CD4-positive, alpha-beta T cell treated with Interleukin-4 for 1 hour (primary cell): ENCODE data around the gene PRPH2.
"Not testable (repeated sequence)": the region's sequence is repeated elsewhere in the genome, so short reads cannot be mapped to it uniquely, and the experiment has no call there.

ENCODE experiments used
- DNase-seq, 2 donors: peaks; one replicate each; pipeline ENCODE4 v3.0.0-alpha.2; 2020 to 2022

The PRPH2 gene

GRCh38 chr6:42697268-42697655 is 25.1 kb downstream of the PRPH2 start:
- no peak for DNase-seq

DNA sequence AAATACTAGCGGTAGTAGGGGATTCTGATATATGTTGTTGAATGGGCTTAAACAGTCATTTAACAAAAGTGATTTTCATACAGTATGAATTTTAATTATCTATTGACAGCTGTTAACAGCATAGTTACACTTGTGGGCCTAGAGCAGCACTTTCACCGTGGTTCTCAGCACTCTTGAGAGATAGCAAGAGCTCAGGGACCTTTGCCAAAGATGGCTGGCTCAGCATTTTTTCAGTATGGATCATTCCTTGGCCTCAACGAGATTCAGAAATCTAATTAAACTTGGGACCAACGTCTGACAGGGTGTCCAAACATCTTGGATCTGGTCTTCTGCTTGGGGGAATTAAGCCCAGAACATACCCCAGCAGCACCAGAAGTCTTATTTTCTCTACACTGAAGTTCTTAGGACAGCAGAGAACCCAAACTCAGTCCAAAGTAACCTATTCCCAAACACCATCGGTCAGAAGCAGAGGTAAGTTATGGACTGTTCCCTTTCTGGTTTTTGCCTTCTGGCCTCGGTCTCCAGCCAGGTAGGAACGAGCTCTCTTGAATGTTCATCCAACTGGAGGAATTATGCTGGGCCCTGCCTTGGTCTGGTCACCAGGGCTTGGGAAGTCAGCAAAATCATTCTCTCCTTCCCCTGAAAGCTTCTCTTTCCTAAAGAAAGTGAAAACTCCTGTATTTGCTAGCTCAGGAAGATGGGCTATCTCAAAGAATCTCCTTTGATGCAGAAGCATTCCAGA is 25.7 kb downstream of the PRPH2 start:
- DNase-seq = no peak

DNA sequence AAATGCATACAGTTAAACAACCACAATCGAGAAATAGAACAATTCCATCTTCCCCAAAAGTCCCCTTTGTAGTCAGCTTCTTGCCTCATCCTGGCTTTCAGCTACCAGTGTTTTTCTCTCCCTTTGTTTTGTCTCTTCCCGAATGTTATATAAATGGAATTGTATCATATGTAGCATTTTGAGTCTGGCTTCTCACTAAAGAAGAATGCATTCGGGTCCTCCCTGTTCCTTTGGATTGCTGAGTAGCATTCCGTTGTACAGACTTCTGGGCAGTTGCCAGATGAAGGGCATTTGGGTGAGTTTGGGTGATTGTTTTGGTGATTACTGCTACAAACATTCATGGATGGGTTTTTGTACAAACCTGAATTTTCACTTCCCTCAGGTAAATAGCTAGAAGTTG is 27.8 kb downstream of the PRPH2 start:
- DNase-seq = no peak

- DNase-seq = peak in 1 of 2 donors; percentile 23
Observed at GRCh38 chr6:42693725-42694323, 28.6 kb downstream of the PRPH2 start.

GRCh38 chr6:42692137-42692911 is 30.1 kb downstream of the PRPH2 start:
- no peak for DNase-seq

GRCh38 chr6:42690872-42691271 is 31.5 kb downstream of the PRPH2 start:
- DNase-seq = no peak

DNA sequence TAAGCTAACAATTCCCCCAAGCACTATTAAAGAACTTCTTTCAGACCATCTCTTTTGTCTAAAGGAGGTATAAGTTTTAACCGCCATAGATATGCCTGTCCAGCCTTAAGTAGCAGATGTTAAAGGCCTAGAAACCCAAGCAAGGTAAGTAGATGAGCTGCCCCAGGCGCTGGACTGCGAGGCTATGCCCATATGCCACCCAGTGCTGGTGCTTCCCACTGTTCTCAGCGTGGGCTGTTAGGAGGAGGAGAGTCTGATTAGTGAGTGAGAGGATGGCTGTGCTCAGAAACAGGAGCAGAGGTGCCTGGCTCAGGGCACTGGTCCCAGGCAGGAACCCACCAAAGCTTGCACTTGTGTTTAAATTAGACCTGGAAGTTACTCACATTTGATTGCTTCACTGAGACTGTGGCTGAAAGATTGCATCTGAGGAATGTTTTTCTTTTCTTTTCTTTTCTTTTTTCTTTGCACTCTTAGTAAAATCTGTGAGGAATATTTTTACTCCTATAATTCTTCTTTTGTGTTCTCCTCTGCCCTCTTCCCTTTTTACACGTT is 32.2 kb downstream of the PRPH2 start:
- no peak for DNase-seq

DNA sequence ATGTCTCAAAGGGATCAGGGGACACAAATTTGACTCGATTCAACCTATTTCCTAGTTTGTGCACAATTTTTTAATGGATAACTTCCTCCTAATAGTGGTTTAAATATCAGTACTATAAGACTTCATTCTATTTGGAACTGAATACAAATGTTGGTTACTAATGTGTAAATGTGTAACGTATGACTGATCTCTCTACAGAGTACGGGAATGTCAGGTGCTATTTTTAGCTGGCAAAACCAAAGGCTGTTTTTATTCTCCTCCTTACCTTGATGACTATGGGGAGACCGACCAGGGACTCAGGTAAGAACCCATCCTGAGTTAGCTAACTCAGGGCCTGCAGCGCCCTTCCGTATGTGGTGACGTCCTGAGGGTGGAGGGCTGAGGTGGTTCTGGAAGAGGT is 33.0 kb downstream of the PRPH2 start:
- DNase-seq = no peak

DNA sequence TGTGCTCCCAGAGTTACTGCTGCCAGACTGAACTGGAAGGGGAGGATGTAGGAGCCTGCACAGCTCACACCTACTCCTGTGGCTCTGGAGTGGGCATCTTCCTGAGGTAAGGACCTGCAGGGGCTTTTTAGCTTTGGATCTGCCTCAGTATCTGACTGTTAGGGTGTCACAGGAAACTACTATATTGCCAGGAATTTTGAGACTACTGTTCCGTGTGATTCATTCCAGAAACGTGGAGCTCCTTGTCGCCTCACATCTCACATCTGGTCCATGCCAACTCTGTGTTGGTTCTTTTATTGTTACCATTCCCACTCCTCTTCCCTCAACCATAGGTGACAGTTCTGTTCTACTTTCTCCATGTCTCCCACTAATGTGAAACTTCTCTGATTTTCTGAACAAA is 34.1 kb downstream of the PRPH2 start:
- no peak for DNase-seq

DNA sequence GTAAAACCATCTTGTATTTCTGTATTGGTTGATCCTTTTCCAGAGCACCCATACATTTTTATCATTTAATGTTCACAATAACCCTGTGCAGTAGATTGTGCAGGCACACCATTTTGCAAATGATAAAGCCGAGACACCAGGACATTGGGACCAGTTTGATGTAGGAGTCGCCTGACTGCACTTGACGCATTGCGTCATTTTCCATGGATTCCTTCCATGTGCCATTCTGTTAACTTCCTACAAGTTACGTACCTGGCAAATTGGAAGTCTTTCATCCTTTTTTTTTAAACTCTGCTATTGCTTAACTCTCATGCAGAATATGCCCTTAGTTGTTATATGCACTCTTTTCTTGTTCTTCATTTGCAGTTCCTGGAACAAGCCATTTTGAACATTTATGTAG is 43.0 kb downstream of the PRPH2 start:
- no peak for DNase-seq

DNA sequence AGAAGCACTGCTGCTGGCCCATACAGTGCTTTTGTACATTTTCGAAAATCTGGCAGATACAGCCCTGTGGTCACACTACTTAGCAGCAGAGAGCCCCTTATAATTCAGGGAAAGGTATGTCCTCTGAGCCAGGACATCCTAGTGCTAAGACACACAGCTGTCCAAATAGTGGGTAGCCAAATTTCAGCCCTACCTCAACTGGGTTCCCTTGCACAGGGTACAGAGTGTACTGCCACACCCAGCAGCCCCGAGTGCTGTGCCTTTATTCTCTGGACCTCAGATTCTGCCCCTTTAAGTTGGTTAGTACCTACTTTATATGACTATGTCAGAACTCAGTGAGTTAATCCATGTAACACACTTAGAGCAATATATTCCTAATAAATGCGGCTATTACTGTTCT is 47.6 kb downstream of the PRPH2 start:
- no peak for DNase-seq

DNA sequence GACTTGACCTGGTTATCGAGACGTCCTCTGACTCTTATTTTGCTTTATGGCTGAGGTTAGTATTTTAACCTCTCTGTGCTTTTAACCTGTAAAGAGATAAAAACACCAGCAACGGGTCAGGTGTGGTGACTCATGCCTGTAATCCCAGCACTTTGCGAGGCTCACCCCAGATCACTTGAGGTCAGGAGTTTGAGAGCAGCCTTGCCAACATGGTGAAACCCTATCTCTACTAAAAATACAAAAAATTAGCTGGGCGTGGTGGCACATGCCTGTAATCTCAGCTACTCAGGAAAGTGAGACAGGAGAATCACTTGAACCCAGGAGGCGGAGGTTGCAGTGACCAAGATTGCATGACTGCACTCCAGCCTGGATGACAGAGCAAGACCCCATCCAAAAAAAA is 48.0 kb downstream of the PRPH2 start:
- not testable (repeated sequence) for DNase-seq

DNA sequence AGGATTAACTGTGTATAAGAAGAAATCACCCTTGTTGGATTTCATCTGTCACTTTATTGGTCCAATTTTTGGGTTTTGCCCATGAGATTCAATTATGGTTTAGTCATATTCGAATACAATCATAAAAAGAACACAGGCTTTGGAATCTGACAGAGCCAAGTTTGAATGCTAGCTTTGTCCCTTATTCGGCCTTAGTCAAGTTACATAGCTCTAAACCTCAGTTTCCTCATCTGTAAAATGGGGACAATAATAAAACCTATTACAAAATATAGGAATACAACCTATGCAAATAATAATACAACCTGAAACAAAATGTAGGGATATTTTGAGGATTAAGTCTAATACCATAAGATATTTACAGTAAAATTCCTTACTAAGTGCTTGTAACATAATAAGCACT is 57.7 kb downstream of the PRPH2 start:
- no peak for DNase-seq

DNA sequence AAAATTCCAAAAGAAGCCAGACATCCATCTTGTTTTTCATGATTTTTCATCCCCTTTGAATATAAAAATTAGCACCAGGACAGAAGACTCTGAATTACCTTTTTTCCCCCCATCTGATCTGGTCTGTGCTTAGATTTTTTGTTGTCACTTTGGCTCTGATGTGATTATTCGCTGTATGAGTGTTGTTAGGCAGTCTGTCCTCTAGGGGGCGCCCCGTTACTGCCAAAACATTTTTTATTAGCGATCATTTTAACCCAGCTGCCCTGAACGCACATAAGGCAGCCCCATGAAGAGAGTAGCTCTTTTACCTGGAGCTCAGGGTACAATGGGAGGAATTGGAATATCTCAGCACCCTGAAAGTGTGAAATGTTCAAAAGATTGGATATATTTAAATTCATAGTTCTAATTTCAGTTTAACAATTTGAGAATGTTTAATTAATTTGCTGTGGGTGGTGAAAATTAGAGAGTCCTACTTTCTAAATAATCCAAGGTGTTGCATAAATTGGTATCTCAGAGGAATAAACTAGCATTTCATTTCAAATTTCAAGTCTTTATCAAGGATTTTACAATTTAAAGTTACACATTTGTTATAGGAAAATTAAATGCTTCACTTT is 60.8 kb downstream of the PRPH2 start:
- peak; percentile 86 to 89 for DNase-seq

GRCh38 chr6:42659806-42660205 is 62.6 kb downstream of the PRPH2 start:
- no peak for DNase-seq

DNA sequence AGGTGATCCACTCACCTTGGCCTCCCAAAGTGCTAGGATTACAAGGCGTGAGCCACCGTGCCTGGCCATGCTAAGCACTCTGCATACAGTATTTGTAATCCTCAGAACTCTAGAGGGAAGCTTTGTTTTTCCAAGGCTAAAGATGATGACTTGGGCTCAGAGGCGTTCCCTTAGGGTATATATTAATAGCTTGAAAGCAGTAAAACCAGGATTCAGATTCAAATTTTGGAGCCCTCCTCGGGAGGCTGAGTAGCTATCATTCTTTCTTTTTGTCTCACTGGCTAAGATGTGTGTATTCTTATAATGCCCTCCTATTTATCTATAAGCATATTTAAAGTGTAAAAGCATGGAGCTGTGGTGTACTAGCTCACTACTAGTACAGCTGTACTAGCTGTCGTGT is 68.5 kb downstream of the PRPH2 start:
- no peak for DNase-seq

DNA sequence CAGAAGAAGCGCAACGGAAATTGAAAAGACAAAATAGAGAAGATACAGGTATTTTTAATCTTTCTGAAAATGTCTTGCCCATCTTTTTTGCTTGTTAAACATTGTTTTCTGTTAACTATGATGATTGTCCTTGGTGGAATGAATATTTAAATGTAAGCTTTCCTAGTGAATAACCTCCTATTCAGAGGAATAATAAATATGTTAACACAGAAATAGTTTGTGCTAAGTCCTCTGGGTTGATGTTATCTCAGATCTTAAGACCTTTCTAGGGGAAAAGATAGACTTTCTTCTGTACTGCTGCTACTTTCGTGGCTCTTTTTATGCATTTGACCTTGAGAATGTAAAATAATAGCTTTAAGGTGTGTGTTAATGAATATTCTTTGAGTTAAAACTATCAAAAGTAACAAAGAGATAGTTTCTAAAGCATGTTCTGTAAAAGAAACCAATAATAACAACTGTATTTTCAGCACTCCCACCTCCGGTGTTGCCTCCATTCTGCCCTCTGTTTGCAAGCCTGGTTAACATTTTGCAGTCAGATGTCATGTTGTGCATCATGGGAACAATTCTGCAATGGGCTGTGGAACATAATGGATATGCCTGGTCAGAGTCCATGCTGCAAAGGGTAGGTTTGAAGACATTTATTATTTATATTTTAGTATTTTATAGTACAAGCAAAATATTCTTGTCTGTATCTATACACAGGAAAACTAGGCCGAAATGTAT is 70.2 kb downstream of the PRPH2 start:
- DNase-seq = no peak
